ENCODE measurements around the gene MED15.

Gene MED15

GRCh38 chr22:20584872-20585638 is 77.6 kb downstream of the MED15 start:
- H3K27ac ChIP-seq, result no peak overlapping the region
- no peak for TF ChIP-seq ZFX (IDR thresholded peaks at IDR 0.05; ENCODE audit: borderline replicate concordance)

- no peak for TF ChIP-seq CTCF (IDR thresholded peaks at IDR 0.05)
- TF ChIP-seq ZFX (IDR thresholded peaks at IDR 0.05; ENCODE audit: borderline replicate concordance), result no peak
- no peak overlapping the region for H3K27ac ChIP-seq
Observed at GRCh38 chr22:20585639-20586402, 78.4 kb downstream of the MED15 start.

GRCh38 chr22:20586403-20586745 is 79.0 kb downstream of the MED15 start:
- TF ChIP-seq ZFX (IDR thresholded peaks at IDR 0.05; ENCODE audit: borderline replicate concordance), result no peak
- no peak for TF ChIP-seq CTCF (IDR thresholded peaks at IDR 0.05)
- H3K27ac ChIP-seq, result no peak overlapping the region

- TF ChIP-seq CTCF (IDR thresholded peaks at IDR 0.05) (no peak), ZFX (IDR thresholded peaks at IDR 0.05; ENCODE audit: borderline replicate concordance) (no peak)
- no peak overlapping the region for H3K27ac ChIP-seq
Observed at GRCh38 chr22:20587206-20587958, 80.0 kb downstream of the MED15 start.

GRCh38 chr22:20588092-20588842 is 80.9 kb downstream of the MED15 start:
- TF ChIP-seq CTCF (IDR thresholded peaks at IDR 0.05) (no peak), ZFX (IDR thresholded peaks at IDR 0.05; ENCODE audit: borderline replicate concordance) (no peak)

GRCh38 chr22:20588843-20589581 is 81.6 kb downstream of the MED15 start:
- no peak for TF ChIP-seq ZFX (IDR thresholded peaks at IDR 0.05; ENCODE audit: borderline replicate concordance)
- TF ChIP-seq CTCF (IDR thresholded peaks at IDR 0.05), result no peak
- no peak overlapping the region for H3K27ac ChIP-seq

More at GRCh38 chr22:20588092-20588842, 80.9 kb downstream of the MED15 start:
- H3K27ac ChIP-seq, result no peak overlapping the region

Data from 22Rv1 (cell line).